IPS DF 4.7 (cell line): ENCODE data around the gene SASS6.
"Not testable (repeated sequence)": the region's sequence is repeated elsewhere in the genome, so short reads cannot be mapped to it uniquely, and the experiment has no call there.

ENCODE experiments used
- DNase-seq: peaks from one replicate; pipeline ENCODE4 v3.0.0-alpha.2; 2013; ENCODE audit warnings: low spot score; ENCODE audit errors: extremely low read depth

SASS6 gene

DNA sequence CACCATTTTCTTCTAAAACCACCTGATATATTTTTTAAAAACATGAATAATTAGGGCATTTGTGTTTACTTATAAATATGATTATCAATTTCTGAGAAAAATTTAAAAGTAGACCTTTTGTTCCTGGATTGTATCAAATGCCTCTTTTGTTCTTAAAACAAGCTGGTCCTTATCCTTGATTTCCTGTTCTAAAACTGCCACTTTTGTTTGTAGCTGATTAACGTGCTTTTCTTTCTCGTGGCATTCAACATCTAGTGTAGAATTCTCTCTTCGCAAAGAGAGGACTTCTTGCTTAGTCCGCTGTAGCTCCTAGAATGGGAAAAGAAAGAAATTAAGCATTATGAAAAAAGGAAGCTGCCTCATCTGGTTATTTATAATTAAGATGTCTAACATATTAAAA lies 25.0 kb downstream of the SASS6 start:
- no peak for DNase-seq

DNA sequence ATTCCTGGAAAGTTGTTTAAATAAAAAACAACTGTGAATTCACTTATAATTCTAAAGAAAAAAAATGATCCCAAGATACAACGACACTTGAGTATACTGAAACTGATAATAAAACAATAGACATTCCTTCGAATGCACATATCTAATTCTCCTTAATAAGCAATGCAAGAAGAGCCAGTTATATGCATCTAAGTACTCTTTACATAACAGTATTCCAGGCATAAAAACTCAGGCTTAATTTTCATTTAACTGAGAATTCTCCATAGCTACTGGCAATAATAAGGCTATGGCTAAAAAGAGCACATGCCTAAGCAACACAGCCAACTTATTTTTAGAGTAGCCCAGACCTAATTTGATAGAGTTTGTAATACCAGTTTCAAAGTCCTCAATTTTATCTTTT lies 31.2 kb downstream of the SASS6 start:
- no peak for DNase-seq

DNA sequence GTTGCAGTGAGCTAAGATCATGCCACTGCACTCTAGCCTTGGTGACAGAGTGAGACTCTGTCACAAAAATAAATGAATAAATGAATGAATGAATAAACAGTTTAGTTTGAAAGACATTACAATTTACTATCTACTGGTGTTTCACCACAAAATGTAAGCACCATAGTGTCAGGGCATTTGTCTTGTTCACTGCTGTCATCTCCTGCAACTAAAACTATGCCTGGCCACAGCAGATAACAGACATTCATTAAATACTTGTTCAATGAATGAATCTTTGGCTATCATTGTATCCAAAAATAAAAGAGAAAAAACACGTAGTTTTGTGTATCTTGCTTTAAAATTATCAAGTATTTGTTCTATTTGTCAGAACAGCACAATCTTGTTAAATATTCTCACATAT lies 32.5 kb downstream of the SASS6 start:
- no peak for DNase-seq

DNA sequence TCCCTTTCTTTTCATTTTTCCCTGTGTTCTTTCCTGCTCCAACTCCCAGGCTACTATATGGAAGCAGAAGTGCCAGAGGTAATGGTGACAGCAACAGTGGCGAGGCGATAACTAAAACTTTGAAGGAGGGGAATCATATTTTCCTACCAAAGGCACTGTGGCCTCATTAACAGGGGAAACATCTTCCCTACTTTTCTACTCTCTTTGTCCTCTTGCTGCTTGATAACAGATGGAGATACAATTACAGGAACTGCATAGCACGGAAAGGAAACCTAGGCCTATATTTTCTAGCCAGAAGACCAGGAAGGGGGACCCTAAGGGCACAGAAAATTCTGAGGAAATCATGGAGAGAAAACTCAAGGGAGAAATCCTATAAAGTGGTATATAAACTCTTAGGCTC lies 42.3 kb downstream of the SASS6 start:
- DNase-seq: no peak

DNA sequence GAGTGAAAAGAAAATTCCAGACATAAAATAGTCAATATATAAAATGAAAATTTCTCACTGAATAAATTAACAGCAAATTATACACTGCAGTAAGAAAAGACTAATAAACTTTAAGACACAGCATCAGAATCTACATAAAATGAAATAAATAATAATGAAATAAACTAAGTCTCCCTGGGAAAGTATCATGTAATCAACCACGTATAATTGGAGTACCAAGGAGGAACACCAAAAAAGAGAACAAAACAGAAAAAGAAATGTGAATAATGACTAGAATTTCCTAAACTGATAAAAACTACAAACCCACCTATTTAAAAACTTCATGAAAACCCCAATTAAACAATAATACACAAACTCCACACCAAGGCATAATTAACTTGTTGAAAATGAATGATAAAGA lies 43.6 kb downstream of the SASS6 start:
- DNase-seq: no peak

DNA sequence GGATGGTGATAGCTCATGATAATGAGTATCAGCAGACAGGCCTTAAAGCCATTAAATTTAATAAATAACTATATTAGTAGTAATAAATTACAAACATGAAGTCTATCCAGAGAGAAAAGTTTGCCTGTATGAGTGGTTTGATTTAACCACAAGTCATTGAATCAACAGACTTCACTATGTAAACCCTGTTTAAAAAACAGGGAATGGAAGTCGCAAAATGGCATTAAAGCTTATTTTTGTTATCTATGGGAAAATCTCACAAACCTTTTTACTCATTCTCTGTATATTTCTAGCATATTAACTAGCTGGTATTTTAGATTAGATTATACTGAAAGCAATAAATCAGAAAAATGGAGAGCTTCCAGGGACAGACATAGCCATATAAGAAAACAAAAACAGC lies 45.3 kb downstream of the SASS6 start:
- no peak for DNase-seq

DNA sequence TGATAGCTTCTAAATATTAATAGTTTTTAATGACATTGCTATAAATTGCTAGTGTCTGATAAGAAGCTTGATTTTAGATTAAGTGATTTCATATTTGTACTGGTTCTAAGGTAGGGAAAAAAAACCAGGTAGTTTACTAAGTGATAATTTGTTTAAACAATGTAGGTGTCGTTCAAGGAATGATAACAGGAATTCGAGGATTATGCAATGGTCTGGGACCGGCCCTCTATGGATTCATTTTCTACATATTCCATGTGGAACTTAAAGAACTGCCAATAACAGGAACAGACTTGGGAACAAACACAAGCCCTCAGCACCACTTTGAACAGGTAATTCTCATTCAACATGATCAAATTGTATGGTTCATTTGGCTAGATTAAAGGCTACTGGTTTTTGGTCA lies 52.4 kb downstream of the SASS6 start:
- no peak for DNase-seq

DNA sequence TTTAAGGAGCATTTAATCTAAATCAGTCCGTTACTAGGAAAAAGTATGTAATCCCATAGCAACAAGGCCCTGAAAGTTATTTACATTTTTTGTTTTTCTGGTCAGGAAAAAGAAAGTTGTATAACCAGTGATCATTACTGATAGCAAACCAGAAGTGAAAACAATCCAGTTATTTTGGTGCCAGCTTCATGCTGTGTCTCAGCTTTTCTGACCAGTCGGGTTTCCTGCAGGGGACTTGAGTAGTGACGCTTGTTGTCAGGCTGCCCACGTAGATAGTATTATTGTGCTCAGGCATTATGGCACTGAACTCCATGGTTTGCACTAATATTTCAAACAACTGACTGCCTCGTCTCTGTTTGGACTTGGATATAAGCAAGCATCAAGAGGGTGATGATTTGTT lies 55.2 kb downstream of the SASS6 start:
- DNase-seq: no peak

DNA sequence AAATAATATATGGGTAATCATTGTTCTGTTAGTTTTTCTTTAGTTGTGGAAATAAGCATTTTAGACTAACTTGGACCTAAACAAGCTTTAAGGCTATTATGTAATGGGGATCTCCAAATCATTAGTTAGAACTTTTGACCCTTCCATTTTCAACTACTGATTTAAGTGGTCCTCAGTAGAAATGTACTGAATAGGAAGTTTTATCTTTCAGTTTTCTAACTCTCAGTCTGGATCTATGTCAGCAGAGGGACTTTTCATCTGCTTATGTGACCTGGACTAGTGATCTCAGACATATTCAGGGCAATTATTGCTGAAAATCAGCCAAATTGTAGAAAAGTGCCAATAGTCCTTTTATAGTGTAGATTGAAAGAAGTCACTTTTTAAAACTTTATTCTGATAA lies 56.0 kb downstream of the SASS6 start:
- DNase-seq: no peak

DNA sequence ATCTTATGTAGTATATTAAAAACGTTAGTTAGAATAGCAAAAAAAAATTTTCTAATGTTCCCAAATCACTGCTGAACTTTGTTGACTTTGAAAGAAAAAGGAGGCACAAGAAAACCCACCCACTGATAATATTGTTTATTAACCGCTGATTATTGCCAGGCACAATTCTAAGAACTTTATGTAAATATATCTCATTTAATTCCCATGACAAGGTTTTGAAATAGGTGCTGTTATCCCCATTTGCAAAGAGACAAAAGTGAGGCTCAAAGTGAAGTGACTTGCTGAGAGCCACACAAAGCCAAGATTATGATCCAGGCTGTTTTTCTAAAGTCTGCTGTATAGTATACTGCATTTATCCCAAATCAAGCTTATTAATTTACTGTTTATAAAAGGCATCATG lies 56.4 kb downstream of the SASS6 start:
- no peak for DNase-seq

DNA sequence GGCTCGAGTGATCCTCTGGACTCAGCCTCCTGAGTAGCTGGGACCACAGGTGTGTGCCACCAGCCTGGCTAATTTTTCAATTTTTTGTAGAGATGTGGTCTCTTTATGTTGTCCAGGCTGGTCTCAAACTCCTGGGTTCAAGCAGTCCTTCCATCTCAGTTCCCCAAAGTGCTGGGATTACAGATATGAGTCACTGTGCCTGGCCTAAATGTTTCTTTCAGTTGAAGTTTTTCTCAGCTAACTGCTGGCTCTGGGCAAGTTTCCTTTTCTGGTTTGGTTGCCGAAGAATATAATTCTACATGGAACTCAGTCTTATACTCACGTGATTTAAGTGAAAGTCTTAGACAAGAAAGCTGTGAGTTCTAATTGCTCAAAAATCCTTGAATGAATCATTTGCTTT lies 57.0 kb downstream of the SASS6 start:
- DNase-seq: no peak

DNA sequence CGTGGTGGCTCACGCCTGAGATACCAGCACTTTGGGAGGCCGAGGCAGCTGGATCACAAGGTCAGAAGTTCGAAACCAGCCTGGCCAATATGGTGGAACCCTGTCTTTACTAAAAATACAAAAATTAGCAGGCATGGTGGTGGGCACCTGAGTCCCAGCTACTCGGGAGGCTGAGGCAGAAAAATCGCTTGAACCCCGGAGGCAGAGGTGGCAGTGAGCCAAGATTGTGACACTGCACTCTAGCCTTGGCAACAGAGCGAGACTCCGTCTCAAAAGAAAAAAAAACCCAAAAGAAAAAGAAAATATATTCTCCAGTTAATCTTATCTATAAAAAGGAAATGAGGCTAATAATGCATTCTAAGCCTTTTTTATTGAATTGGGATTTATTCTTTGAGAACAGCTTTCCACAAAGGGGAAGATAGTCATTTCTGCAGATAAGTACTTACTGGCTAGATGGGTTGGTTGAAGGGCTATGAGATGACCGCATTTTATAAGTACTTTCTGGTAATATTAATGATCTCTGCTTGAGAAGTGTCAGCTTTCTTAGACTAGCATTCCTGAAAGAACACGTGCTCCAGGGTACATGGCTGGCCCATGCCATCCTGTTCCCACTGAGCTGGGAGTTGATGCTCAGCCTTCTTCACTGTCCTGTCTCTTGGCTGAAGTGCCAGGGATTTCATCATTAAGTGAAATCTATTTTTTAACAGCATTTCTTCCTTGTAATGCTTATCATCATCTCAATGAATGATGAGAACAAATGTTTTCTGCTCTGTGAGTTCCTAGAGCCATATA lies 57.9 kb downstream of the SASS6 start:
- no peak for DNase-seq

DNA sequence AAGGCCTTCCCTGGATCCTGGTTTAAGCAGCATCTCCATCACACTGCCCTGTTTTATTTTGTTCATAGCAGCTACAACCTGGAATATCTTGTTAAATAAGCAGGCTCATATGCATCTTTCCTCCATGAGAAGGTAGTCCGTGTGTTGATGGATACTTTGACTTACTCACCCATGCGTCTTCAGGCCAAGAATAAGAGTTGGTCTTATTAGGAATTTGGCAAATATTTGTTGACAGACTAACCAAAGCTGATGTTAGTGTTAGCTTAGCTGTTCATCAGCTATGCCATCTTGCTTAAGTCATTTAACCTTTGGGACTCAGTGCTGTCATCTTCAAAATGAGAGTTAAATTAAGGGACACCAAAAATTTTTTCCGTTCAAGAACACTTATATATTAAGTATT lies 59.2 kb downstream of the SASS6 start:
- DNase-seq: no peak

DNA sequence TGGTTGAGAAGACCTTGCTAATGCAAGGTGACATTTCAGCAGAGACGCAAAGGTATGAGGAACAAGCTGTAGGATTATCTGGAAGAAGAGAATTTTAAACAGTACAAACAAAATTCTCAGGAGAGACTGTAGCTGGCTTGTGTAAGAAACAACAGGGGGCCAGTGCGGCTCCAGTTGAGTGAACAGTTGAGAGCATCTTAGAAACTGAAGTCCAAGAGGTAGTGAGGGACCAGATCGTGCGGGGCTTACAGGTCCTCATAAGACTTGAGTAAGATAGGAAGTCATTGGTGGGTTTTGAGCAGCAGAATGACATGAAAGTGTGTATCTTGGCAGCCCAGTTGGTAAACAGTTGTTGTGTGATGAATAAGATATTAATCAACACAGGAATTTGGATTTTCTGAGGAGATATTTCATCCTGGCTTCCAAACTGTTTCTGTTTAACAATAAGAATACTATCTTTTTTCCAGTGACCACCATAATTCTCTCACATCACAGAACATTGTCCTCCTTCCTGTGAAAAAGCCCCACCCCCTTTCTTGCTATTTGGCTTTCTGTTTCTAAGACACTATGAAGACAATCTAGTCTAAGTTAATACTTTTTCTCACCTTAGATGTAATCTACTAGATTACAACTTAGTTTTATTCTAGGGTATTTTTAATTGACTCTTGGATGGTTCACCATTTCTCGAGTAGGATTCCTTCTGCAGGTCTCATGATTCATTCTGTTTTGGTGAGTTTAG lies 62.4 kb downstream of the SASS6 start:
- no peak for DNase-seq

DNA sequence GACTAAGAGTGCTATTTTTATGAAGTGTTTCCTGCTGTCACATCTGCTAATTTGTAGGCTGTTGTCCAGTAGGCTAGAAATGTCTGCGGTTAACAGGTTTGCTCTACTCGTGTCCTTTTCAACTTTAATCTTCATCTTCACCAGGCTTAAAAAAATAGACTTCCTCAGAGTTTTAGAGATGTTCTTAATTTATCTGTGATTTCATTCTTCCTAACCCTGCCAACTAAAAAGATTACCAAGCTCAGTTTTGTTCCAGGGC lies 66.8 kb downstream of the SASS6 start:
- DNase-seq: no peak

DNA sequence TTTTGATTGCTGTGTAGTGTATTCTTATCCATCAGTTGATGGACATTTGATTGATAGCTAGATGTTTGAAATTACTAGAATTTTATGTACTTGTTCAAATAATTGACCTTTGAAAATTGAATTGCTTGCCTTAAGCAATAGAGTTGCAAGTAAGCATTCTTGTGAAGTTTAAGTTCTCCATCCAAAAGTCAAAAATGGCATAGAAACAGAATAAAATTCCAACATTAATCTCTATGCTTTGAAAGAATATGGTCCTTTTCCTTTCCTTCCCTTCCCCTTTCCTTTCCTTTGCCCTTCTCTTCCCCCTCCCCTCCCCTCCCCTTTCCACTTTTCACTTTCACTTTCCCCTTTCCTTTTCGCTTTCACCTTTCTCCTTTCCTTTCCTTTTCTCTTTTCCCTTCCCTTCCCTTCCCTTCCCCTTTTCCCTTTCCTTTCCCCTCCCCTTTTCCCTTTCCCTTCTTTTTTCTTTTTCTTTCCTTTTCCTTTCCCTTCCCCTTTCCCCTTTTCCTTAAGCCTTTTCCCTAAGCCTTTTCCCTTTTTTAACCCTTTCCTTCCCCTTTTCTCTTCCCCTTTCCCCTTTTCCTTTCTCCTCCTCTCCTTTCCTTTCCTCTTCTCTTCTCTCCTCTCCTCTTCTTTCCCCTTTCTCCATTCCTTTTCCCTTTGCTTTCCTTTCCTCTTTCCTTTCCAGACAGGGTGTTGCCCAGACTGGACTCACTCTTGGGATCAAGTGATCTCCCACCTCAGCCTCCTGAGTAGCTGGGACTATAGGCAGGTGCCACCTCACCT lies 67.4 kb downstream of the SASS6 start:
- DNase-seq: no peak

DNA sequence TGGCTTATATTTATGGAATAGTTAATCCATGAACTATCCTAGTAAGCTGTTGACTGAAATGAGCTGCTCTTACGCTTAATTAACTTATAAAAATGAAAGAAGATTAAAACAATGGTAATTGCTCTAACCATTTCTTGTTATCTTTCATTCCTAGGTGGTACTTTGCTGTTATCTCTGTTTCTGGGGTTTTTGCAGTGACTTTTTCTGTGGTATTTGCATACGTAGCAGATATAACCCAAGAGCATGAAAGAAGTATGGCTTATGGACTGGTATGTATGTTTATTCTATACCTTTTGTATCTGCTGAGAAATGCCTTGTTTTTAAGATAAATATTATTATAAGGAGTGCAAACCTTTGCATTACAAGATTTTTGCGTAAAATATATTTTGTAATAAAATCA lies 71.0 kb downstream of the SASS6 start:
- no peak for DNase-seq

DNA sequence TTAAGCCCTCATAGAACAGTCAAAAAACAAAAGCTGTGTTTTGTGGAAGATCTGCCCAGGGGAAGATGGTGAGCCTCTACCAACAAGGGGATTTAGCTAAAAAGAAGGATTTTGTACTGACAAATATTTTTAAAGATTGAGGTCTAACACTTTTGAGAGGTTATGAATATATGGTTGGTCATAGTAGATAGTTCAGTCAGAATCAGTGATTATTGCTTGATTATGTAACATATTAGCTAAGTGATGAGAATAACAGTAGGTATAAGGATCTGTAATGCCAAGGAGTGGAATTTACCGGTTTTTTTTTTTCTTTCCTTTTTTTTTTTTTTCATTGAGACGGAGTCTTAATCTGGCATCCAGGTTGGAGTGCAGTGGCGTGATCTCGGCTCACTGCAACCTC lies 79.0 kb downstream of the SASS6 start:
- no peak for DNase-seq

DNA sequence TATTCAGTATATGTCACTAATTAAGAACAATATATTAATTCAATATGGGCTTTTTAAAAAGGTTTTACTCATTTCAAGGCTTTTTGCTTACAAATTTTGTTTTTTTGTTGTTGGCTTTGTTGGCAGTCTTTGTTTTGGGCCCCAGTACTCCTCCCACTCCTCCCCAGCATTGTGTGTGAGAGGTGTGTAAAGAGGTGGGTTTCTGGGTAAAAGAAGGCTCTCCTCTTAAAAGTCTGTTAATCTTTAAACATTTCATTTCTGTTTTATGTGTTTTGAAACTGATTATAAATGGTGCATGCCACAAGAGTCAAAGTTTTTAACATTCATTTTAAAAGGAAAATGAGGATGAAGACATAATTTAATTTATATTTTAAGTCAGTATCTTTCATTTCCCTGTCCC lies 79.6 kb downstream of the SASS6 start:
- no peak for DNase-seq

DNA sequence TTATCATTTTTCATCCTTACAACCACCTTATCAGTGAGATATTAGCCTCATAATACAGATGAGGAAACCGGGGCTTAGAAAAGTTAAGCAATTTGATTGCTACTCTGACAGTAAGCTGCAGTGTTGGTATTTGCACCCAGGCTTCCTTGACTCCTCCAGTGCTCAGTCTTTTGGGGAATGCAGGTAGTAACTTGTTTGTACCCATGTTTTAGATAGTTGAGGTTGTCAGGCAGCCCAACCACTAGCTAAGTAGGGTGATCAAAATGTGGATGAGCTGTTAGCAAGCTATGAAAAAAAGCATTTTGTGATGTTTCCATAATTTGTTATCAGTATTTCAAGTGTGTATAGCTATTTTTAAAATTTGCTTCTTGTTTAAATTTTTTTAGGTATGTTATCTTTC lies 80.8 kb downstream of the SASS6 start:
- no peak for DNase-seq

DNA sequence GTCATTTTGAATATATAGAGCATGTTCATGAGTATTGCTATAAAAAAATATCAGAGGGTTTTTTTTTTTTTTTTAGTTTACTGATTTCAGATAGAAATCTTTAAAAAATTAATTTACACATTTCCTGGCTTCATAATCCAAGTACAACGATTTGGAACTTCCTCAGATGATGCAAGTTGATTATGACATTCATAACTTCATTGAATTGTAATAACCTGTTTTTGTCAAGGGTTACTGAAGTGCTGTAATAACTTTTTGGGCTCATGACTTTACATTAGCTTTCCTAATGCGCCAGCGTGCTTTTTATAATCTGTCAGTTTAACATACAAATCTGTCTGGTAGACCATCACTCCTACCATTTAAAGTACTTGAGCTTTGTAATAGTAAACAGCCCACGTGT lies 81.3 kb downstream of the SASS6 start:
- no peak for DNase-seq

DNA sequence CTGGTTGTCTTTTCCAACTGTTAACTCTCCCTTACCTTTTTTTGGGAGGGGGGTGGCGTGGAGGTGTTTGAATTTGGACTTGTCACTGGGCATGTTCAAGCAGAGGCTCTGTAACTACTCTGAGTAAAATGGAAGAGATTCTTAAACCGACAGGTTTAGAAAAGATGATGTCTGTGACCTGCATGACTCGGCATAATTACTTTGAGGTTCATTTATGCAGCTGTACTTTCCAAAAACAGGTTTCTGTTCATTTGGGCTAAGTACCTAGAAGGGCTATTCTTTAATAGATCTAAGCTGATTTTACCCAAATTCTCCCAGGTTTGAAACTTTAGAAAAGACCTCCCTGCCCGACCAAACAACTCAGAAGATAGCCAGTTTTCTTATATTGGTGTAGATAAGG lies 82.6 kb downstream of the SASS6 start:
- no peak for DNase-seq

DNA sequence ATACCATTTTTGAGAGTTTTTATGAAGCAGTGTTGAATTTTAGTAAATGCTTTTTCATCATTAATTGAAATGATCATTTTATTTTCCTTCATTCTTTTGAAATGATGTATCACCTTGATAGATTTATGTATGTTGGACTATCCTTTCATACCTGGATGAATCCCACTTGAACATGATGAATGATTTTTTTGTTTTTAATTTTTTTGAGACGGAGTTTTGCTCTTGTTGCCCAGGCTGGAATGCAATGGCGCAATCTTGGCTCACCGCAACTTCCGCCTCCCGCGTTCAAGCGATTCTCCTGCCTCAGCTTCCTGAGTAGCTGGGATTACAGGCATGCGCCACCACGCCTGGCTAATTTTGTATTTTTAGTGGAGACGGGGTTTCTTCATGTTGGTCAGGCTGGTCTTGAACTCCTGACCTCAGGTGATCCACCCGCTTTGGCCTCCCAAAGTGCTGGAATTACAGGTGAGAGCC lies 85.5 kb downstream of the SASS6 start:
- DNase-seq: not testable (repeated sequence)
